B cell (primary cell): ENCODE measurements around the gene LUM.

Experiments
- CTCF ChIP-seq: fragments of 200-600 bp; IDR thresholded peaks from one replicate; pipeline ENCODE4 v1.8.0; 2022; ENCODE audit warnings: antibody characterized with exemption, mild to moderate bottlenecking
- EZH2 ChIP-seq: IDR thresholded peaks from 2 replicates; pipeline ENCODE4 v1.6.1; 2012; ENCODE audit warnings: borderline replicate concordance, low read depth, mild to moderate bottlenecking, moderate library complexity, low read length; ENCODE audit not compliant: insufficient read depth, poor library complexity, severe bottlenecking

- TF ChIP-seq CTCF: no peak
- TF ChIP-seq EZH2: no peak
Measured at GRCh38 chr12:91094957-91095356, 16.3 kb downstream of the LUM start.
